ENCODE results near the gene RIPOR2.
"Not testable (repeated sequence)": the region's sequence is repeated elsewhere in the genome, so short reads cannot be mapped to it uniquely, and the experiment has no call there.

RIPOR2 gene

GRCh38 chr6:24915641-24916040, 20.1 kb downstream of the RIPOR2 start:
- no peak for DNase-seq (ENCODE audit: low read depth, low spot score)
- H3K4me3 ChIP-seq (ENCODE audit: low read depth, low read length), result no peak overlapping the region
- TF ChIP-seq, protein P1, sequence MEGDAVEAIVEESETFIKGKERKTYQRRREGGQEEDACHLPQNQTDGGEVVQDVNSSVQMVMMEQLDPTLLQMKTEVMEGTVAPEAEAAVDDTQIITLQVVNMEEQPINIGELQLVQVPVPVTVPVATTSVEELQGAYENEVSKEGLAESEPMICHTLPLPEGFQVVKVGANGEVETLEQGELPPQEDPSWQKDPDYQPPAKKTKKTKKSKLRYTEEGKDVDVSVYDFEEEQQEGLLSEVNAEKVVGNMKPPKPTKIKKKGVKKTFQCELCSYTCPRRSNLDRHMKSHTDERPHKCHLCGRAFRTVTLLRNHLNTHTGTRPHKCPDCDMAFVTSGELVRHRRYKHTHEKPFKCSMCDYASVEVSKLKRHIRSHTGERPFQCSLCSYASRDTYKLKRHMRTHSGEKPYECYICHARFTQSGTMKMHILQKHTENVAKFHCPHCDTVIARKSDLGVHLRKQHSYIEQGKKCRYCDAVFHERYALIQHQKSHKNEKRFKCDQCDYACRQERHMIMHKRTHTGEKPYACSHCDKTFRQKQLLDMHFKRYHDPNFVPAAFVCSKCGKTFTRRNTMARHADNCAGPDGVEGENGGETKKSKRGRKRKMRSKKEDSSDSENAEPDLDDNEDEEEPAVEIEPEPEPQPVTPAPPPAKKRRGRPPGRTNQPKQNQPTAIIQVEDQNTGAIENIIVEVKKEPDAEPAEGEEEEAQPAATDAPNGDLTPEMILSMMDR (IDR thresholded peaks at IDR 0.05; ENCODE audit: low read depth, low read length), result no peak
- in situ Hi-C loops (cut with HindIII; ENCODE audit: low sequenced_read_pairs), result no loop called here

DNA sequence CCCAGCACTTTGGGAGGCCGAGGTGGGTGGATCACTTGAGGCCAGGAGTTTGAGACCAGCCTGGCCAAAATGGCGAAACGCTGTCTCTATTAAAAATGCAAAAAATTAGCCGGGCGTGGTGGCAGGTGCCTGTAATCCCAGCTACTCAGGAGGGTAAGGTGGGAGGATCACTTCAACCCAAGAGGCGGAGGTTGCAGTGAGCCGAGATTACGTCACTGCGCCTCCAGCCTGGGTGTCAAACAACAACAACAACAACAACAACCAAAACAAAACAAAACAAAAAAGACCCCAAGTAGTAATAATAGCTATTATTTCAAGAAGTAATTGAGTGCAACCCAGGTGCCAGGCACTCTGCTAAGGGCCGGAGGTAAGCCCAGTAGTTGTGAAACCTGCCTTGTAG, 21.7 kb downstream of the RIPOR2 start:
- DNase-seq (ENCODE audit: low read depth, low spot score); H3K4me3 ChIP-seq (ENCODE audit: low read depth, low read length); in situ Hi-C loops (cut with HindIII; ENCODE audit: low sequenced_read_pairs): not testable (repeated sequence)

- TF ChIP-seq, protein P1 (IDR thresholded peaks at IDR 0.05; ENCODE audit: low read depth, low read length), result no peak
- DNase-seq (ENCODE audit: low read depth, low spot score), result no peak
- H3K4me3 ChIP-seq (ENCODE audit: low read depth, low read length), result no peak overlapping the region
- in situ Hi-C loops (cut with HindIII; ENCODE audit: low sequenced_read_pairs), result no loop called here
Measured at GRCh38 chr6:24911796-24912382, 23.9 kb downstream of the RIPOR2 start.

GRCh38 chr6:24910961-24911725, 24.6 kb downstream of the RIPOR2 start:
- peak overlapping the region; percentile 50 for H3K4me3 ChIP-seq (ENCODE audit: low read depth, low read length)
- TF ChIP-seq, protein P1 (IDR thresholded peaks at IDR 0.05; ENCODE audit: low read depth, low read length), result no peak
- DNase-seq (ENCODE audit: low read depth, low spot score), result no peak
- in situ Hi-C loops (cut with HindIII; ENCODE audit: low sequenced_read_pairs), result no loop called here

GRCh38 chr6:24910331-24910960, 25.3 kb downstream of the RIPOR2 start:
- in situ Hi-C loops (cut with HindIII; ENCODE audit: low sequenced_read_pairs), result no loop called here
- TF ChIP-seq, protein P1 (IDR thresholded peaks at IDR 0.05; ENCODE audit: low read depth, low read length), result no peak
- no peak for DNase-seq (ENCODE audit: low read depth, low spot score)
- peak overlapping the region; percentile 50 for H3K4me3 ChIP-seq (ENCODE audit: low read depth, low read length)

- TF ChIP-seq, protein P1 (IDR thresholded peaks at IDR 0.05; ENCODE audit: low read depth, low read length), result no peak
- H3K4me3 ChIP-seq (ENCODE audit: low read depth, low read length), result no peak overlapping the region
- in situ Hi-C loops (cut with HindIII; ENCODE audit: low sequenced_read_pairs), result no loop called here
- no peak for DNase-seq (ENCODE audit: low read depth, low spot score)
Measured at GRCh38 chr6:24909241-24910216, 26.2 kb downstream of the RIPOR2 start.

Measured in astrocyte of the spinal cord (primary cell).